Loucy (cell line): ENCODE results near the gene OR5K1.

Experiments
- H2AFZ ChIP-seq: fragments of 200-600 bp; sonication (generic); 2 replicates; pipeline ENCODE4 v1.6.0; 2016; ENCODE audit warnings: antibody characterized with exemption, mild to moderate bottlenecking, low read length, moderate library complexity
- H3F3A ChIP-seq: fragments of 200-600 bp; 2 replicates; pipeline ENCODE4 v1.6.0; 2016; ENCODE audit warnings: antibody characterized with exemption, low read depth, mild to moderate bottlenecking
- H3K27me3 ChIP-seq: fragments of 200-600 bp; sonication (generic); 2 replicates; pipeline ENCODE4 v1.6.1; 2014; ENCODE audit warnings: low read length, mild to moderate bottlenecking; ENCODE audit not compliant: insufficient read depth, poor library complexity, severe bottlenecking
- H3K36me3 ChIP-seq: fragments of 200-600 bp; sonication (generic); 2 replicates; pipeline ENCODE4 v1.6.1; 2016; ENCODE audit warnings: low read length; ENCODE audit not compliant: insufficient read depth
- H3K4me1 ChIP-seq: fragments of 200-600 bp; sonication (generic); 2 replicates; pipeline ENCODE4 v1.5.1; 2014; ENCODE audit warnings: low read length, mild to moderate bottlenecking; ENCODE audit not compliant: insufficient read depth, poor library complexity, severe bottlenecking
- H3K4me2 ChIP-seq: fragments of 200-600 bp; sonication (generic); 2 replicates; pipeline ENCODE4 v1.6.0; 2014; ENCODE audit warnings: antibody characterized with exemption, low read length, low read depth, mild to moderate bottlenecking; ENCODE audit not compliant: poor library complexity, severe bottlenecking
- H3K4me3 ChIP-seq: fragments of 200-600 bp; sonication (generic); 2 replicates; pipeline ENCODE4 v1.5.1; 2014; ENCODE audit warnings: low read length, mild to moderate bottlenecking, mixed read lengths; ENCODE audit not compliant: poor library complexity, severe bottlenecking
- H3K79me2 ChIP-seq: fragments of 200-600 bp; sonication (generic); 2 replicates; pipeline ENCODE4 v1.6.1; 2014; ENCODE audit warnings: low read length; ENCODE audit not compliant: insufficient read depth
- H3K9ac ChIP-seq: fragments of 200-600 bp; sonication (generic); 2 replicates; pipeline ENCODE4 v1.6.0; 2014; ENCODE audit warnings: mild to moderate bottlenecking, low read depth, low read length, moderate library complexity; ENCODE audit not compliant: poor library complexity, severe bottlenecking
- H3K9me2 ChIP-seq: fragments of 200-600 bp; sonication (generic); replicated peaks from 2 replicates; pipeline ENCODE4 v1.6.1; 2016; ENCODE audit warnings: low read depth, low read length, mixed read lengths
- H3K9me3 ChIP-seq: fragments of 200-600 bp; sonication (generic); 2 replicates; pipeline ENCODE4 v1.6.1; 2014; ENCODE audit warnings: mild to moderate bottlenecking, antibody characterized with exemption, low read length, low read depth; ENCODE audit not compliant: insufficient read depth
- H4K20me1 ChIP-seq: fragments of 200-600 bp; sonication (generic); 2 replicates; pipeline ENCODE4 v1.6.0; 2014; ENCODE audit warnings: antibody characterized with exemption, low read length, mild to moderate bottlenecking; ENCODE audit not compliant: insufficient read depth, poor library complexity, severe bottlenecking
- EZH2phosphoT487 ChIP-seq: fragments of 200-600 bp; IDR thresholded peaks from 2 replicates; pipeline ENCODE4 v1.6.1; 2018; ENCODE audit warnings: antibody characterized with exemption, mild to moderate bottlenecking, moderate library complexity, borderline replicate concordance
- TF ChIP-seq, protein P1 (sequence below): fragments of 200-600 bp; sonication (generic); conservative IDR thresholded peaks from 2 replicates; pipeline ENCODE4 v1.5.1; 2014; ENCODE audit warnings: mild to moderate bottlenecking, antibody characterized with exemption, low read length

The OR5K1 gene

DNA sequence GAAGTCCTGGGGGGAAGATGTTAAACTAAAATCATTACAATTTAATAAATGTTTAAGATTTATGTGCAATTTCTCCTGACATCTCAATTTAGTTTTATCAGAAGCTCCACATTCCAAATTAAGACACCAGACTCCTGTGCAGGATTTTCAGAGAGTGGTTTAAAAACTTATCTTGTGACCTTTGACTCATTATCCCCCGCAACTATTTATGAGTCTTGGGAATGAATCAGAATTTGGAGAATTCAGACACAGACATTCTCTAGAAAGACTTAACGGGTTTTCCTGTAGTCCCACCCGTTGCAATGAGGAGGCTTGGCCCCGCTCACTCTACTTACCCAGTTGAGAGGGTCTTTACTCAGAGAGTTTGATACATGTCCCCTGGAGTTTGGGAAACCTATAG, 41.5 kb downstream of the OR5K1 start:
- Histone ChIP-seq H3K4me1 (no peaks in the 10 kb centered on the region), H3K4me3 (no peak overlapping the region), H3K36me3 (no peaks in the 10 kb centered on the region), H3K9me2 (no peaks in the 10 kb centered on the region), H3K27me3 (no peaks in the 10 kb centered on the region), H4K20me1 (no peaks in the 10 kb centered on the region), H3K79me2 (no peaks in the 10 kb centered on the region), H2AFZ (no peak overlapping the region), H3F3A (no peaks in the 10 kb centered on the region), H3K9me3 (no peaks in the 10 kb centered on the region), H3K9ac (no peak overlapping the region), H3K4me2 (no peak overlapping the region)
- no peak for TF ChIP-seq EZH2phosphoT487
- TF ChIP-seq, protein P1, sequence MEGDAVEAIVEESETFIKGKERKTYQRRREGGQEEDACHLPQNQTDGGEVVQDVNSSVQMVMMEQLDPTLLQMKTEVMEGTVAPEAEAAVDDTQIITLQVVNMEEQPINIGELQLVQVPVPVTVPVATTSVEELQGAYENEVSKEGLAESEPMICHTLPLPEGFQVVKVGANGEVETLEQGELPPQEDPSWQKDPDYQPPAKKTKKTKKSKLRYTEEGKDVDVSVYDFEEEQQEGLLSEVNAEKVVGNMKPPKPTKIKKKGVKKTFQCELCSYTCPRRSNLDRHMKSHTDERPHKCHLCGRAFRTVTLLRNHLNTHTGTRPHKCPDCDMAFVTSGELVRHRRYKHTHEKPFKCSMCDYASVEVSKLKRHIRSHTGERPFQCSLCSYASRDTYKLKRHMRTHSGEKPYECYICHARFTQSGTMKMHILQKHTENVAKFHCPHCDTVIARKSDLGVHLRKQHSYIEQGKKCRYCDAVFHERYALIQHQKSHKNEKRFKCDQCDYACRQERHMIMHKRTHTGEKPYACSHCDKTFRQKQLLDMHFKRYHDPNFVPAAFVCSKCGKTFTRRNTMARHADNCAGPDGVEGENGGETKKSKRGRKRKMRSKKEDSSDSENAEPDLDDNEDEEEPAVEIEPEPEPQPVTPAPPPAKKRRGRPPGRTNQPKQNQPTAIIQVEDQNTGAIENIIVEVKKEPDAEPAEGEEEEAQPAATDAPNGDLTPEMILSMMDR: no peak

DNA sequence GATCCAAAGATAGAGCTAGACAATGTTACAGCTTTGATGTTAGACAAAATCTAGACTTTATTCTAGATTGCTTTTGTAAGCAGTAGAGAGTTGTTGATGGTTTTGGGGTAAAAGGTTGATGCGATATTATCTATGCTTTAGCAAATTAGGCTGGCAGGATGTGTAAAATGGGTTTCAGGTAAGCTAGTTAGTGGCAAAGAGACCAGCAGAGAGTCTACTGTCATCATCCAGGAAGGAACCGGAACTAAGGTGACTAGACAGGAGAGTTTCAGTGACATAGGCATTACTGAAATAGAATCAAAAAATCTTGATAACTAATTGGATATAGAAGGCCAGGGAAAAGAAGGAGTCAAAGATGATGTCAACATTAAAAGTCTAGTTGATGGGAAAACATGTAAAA, 45.6 kb downstream of the OR5K1 start:
- Histone ChIP-seq H3K36me3 (no peaks in the 10 kb centered on the region), H3K4me3 (no peak overlapping the region), H3K4me1 (no peaks in the 10 kb centered on the region), H3K4me2 (no peak overlapping the region), H3K27me3 (no peaks in the 10 kb centered on the region), H3K9me3 (no peaks in the 10 kb centered on the region), H3F3A (no peaks in the 10 kb centered on the region), H3K9ac (no peak overlapping the region), H3K79me2 (no peaks in the 10 kb centered on the region), H3K9me2 (no peaks in the 10 kb centered on the region), H2AFZ (no peak overlapping the region), H4K20me1 (no peaks in the 10 kb centered on the region)
- TF ChIP-seq, protein P1: no peak
- no peak for TF ChIP-seq EZH2phosphoT487

DNA sequence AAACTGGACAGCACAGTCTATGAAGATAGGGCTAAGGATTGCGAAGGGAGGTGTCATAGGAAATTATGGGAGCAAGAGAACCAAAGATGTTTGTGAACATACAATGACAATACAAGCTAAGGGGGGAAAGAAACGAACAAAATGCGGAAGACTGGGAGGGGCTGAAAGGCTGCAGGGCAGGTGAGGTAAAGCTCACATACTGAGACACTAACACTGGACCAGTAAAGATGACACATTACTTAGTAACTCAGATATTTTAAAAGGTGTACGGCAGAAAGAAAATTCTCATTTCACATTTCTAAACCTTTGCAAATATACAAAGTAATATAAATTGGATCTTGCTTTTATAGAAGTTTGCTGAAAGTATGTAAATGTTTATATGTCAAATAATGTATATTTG, 49.6 kb downstream of the OR5K1 start:
- H3K4me1 ChIP-seq: no peaks in the 10 kb centered on the region
- no peak overlapping the region for H3K4me2 ChIP-seq
- H3F3A ChIP-seq: no peaks in the 10 kb centered on the region
- peaks cover 11% of the 10 kb centered on the region for H4K20me1 ChIP-seq
- TF ChIP-seq EZH2phosphoT487: no peak
- TF ChIP-seq, protein P1: no peak
- H2AFZ ChIP-seq: no peak overlapping the region
- no peaks in the 10 kb centered on the region for H3K27me3 ChIP-seq
- H3K79me2 ChIP-seq: peaks cover under 1% of the 10 kb centered on the region; the same call in 1 of the 2 replicates
- H3K36me3 ChIP-seq: peaks cover 5% of the 10 kb centered on the region; the same call in 1 of the 2 replicates
- no peaks in the 10 kb centered on the region for H3K9me3 ChIP-seq
- no peak overlapping the region for H3K9ac ChIP-seq
- no peak overlapping the region for H3K4me3 ChIP-seq
- no peaks in the 10 kb centered on the region for H3K9me2 ChIP-seq
